IMR-90 (cell line): ENCODE measurements around the gene ELMO1. TPM values are rescaled to one million over a fixed set of nuclear protein-coding genes. Genes with fewer than 3 reads are reported as not detected.

Experiments
- ATAC-seq: fragments of 200-7000 bp; cut with Tn5 transposase; 2 replicates; pipeline ENCODE4 v1.9.1; 2020; ENCODE audit warnings: low read depth, mild to moderate bottlenecking, moderate library complexity
- BruUV-seq: library from RNA; stranded (reverse); fragments of 400-500 nt; replicated peaks from 2 replicates; lab custom pipeline; 2021; lab: Mats Ljungman, UMichigan
- CTCF ChIA-PET: fragments of 300-600 bp; formaldehyde crosslinking; extraction: SDS; loops from one replicate; lab custom pipeline; 2021; ENCODE audit warnings: antibody characterized with exemption; lab: Yijun Ruan, JAX
- POLR2A ChIA-PET: fragments of 300-600 bp; sonication (Branson Sonifier 250); formaldehyde crosslinking; loops from one replicate; lab custom pipeline; 2022; ENCODE audit warnings: antibody characterized with exemption; ENCODE audit not compliant: unreplicated experiment; lab: Charles Lee
- DNase-seq: peaks from one replicate; pipeline ENCODE4 v3.0.0; 2013
- H2AFZ ChIP-seq: replicated peaks from 2 replicates; pipeline ENCODE3; 2013; ENCODE audit warnings: low read length, mild to moderate bottlenecking; ENCODE audit not compliant: poor library complexity
- H2AK5ac ChIP-seq: 2 replicates; pipeline ENCODE4 v1.6.1; 2013; ENCODE audit warnings: low read depth, low read length, inconsistent platforms
- H2AK9ac ChIP-seq: replicated peaks from 2 replicates; pipeline ENCODE3; 2013; ENCODE audit warnings: mild to moderate bottlenecking, low read depth, low read length, moderate library complexity; ENCODE audit not compliant: poor library complexity
- H2BK120ac ChIP-seq: 2 replicates; pipeline ENCODE4 v1.6.1; 2013; ENCODE audit warnings: low read depth, low read length, inconsistent platforms
- H2BK15ac ChIP-seq: 3 replicates; pipeline ENCODE4 v1.6.1; 2013; ENCODE audit warnings: low read depth, low read length, inconsistent platforms
- H2BK20ac ChIP-seq: 2 replicates; pipeline ENCODE4 v1.6.1; 2013; ENCODE audit warnings: low read depth, mild to moderate bottlenecking, inconsistent platforms, low read length, moderate library complexity
- H2BK5ac ChIP-seq: 2 replicates; pipeline ENCODE4 v1.6.1; 2013; ENCODE audit warnings: mild to moderate bottlenecking, low read depth, low read length, inconsistent platforms; ENCODE audit not compliant: poor library complexity, severe bottlenecking
- H3K14ac ChIP-seq: replicated peaks from 2 replicates; pipeline ENCODE4 v1.6.1; 2013; ENCODE audit warnings: low read depth, low read length, inconsistent platforms
- H3K18ac ChIP-seq: 2 replicates; pipeline ENCODE4 v1.6.1; 2013; ENCODE audit warnings: low read depth, low read length, control low read depth
- H3K23ac ChIP-seq: 2 replicates; pipeline ENCODE4 v1.6.1; 2013; ENCODE audit warnings: low read depth, low read length, inconsistent platforms
- H3K27ac ChIP-seq: 2 replicates; pipeline ENCODE4 v1.5.1; 2013; ENCODE audit warnings: mild to moderate bottlenecking, control low read depth, low read length; ENCODE audit not compliant: insufficient read depth
- H3K27me3 ChIP-seq: 2 replicates; pipeline ENCODE4 v1.6.1; 2013; ENCODE audit warnings: low read length; ENCODE audit not compliant: control insufficient read depth, insufficient read depth
- H3K36me3 ChIP-seq: 2 replicates; pipeline ENCODE4 v1.6.1; 2013; ENCODE audit warnings: low read length, mixed read lengths; ENCODE audit not compliant: control insufficient read depth, insufficient read depth
- H3K4ac ChIP-seq: 2 replicates; pipeline ENCODE4 v1.6.1; 2013; ENCODE audit warnings: low read depth, low read length, inconsistent platforms
- H3K4me1 ChIP-seq: 2 replicates; pipeline ENCODE4 v1.6.1; 2013; ENCODE audit warnings: low read length, mixed read lengths; ENCODE audit not compliant: control insufficient read depth, insufficient read depth
- H3K4me2 ChIP-seq: 2 replicates; pipeline ENCODE4 v1.6.1; 2013; ENCODE audit warnings: low read depth, mild to moderate bottlenecking, control low read depth, low read length, moderate library complexity
- H3K4me3 ChIP-seq: 2 replicates; pipeline ENCODE4 v1.5.1; 2013; ENCODE audit warnings: low read depth, mild to moderate bottlenecking, control low read depth, low read length, moderate library complexity; ENCODE audit not compliant: insufficient read depth
- H3K56ac ChIP-seq: 2 replicates; pipeline ENCODE4 v1.6.1; 2013; ENCODE audit warnings: low read length, inconsistent platforms; ENCODE audit not compliant: insufficient read depth; ENCODE audit errors: extremely low read depth
- H3K79me1 ChIP-seq, 2 experiments: 2 replicates each; pipeline ENCODE4 v1.6.1; 2013; ENCODE audit warnings: low read length in 2 of 2, inconsistent platforms in 1 of 2, low read depth in 1 of 2
- H3K9ac ChIP-seq: 2 replicates; pipeline ENCODE4 v1.6.1; 2013; ENCODE audit warnings: low read depth, low read length, control low read depth
- H3K9me1 ChIP-seq: 2 replicates; pipeline ENCODE4 v1.6.1; 2013; ENCODE audit warnings: low read length, inconsistent platforms; ENCODE audit not compliant: insufficient read depth
- H3K9me3 ChIP-seq: 2 replicates; pipeline ENCODE4 v1.6.1; 2013; ENCODE audit warnings: low read length; ENCODE audit not compliant: control insufficient read depth, insufficient read depth
- H4K20me1 ChIP-seq: 2 replicates; pipeline ENCODE4 v1.6.1; 2013; ENCODE audit warnings: low read length, inconsistent platforms; ENCODE audit not compliant: insufficient read depth
- H4K5ac ChIP-seq: 2 replicates; pipeline ENCODE4 v1.6.1; 2013; ENCODE audit warnings: mild to moderate bottlenecking, low read depth, low read length, control low read depth
- H4K8ac ChIP-seq, 2 experiments: 2 replicates each; pipeline ENCODE4 v1.6.1; 2013; ENCODE audit warnings: low read depth in 2 of 2, low read length in 2 of 2, control low read depth in 1 of 2, inconsistent platforms in 1 of 2
- H4K91ac ChIP-seq: 2 replicates; pipeline ENCODE4 v1.6.1; 2013; ENCODE audit warnings: low read depth, low read length, inconsistent platforms; ENCODE audit not compliant: insufficient read depth
- BHLHE40 ChIP-seq: fragments of 150-350 bp; IDR thresholded peaks from 2 replicates; pipeline ENCODE4 v1.6.1; 2016; ENCODE audit warnings: mild to moderate bottlenecking, low read depth, low read length
- CEBPB ChIP-seq: IDR thresholded peaks from 2 replicates; pipeline ENCODE4 v1.6.1; 2012; ENCODE audit warnings: low read depth, low read length, improper control_type of control experiment
- CHD1 ChIP-seq: IDR thresholded peaks from 2 replicates; pipeline ENCODE4 v1.6.1; 2012; ENCODE audit warnings: low read depth, low read length, improper control_type of control experiment
- FOS ChIP-seq: fragments of 150-350 bp; IDR thresholded peaks from 2 replicates; pipeline ENCODE4 v1.6.1; 2016; ENCODE audit warnings: low read depth, low read length
- MAFK ChIP-seq: IDR thresholded peaks from 2 replicates; pipeline ENCODE4 v1.6.1; 2012; ENCODE audit warnings: low read depth, low read length, improper control_type of control experiment
- MAZ ChIP-seq: IDR thresholded peaks from 2 replicates; pipeline ENCODE4 v1.6.1; 2012; ENCODE audit warnings: low read depth, mild to moderate bottlenecking, low read length, improper control_type of control experiment, moderate library complexity, borderline replicate concordance
- POLR2A ChIP-seq: IDR thresholded peaks from 2 replicates; pipeline ENCODE4 v1.6.1; 2012; ENCODE audit warnings: mild to moderate bottlenecking, low read depth, low read length
- RAD21 ChIP-seq: IDR thresholded peaks from 2 replicates; pipeline ENCODE4 v1.6.1; 2012; ENCODE audit warnings: low read length, improper control_type of control experiment
- RCOR1 ChIP-seq: IDR thresholded peaks from 2 replicates; pipeline ENCODE4 v1.6.1; 2012; ENCODE audit warnings: mild to moderate bottlenecking, low read length, improper control_type of control experiment; ENCODE audit not compliant: insufficient replicate concordance
- RFX5 ChIP-seq: IDR thresholded peaks from 2 replicates; pipeline ENCODE4 v1.8.0; 2012; ENCODE audit warnings: low read depth, mild to moderate bottlenecking, low read length, moderate library complexity
- SMC3 ChIP-seq: fragments of 150-350 bp; IDR thresholded peaks from 2 replicates; pipeline ENCODE4 v1.6.1; 2016; ENCODE audit warnings: low read depth, mild to moderate bottlenecking, antibody characterized with exemption, low read length, moderate library complexity
- WGBS, 2 experiments: methylation state at CpG; one replicate each; pipeline versions ENCODE4 v1.1.5 to v1.1.7; 2013; ENCODE audit warnings: missing lambda C conversion rate in 2 of 2; ENCODE audit not compliant: insufficient read length in 1 of 2; ENCODE audit errors: extremely low coverage in 2 of 2; 5-methylcytosine and 5-hydroxymethylcytosine counted together
- dilution Hi-C: fragments of 300-500 bp; cut with HindIII; formaldehyde crosslinking; loops from one replicate; pipeline ENCODE4 v1.14.3; 2018; ENCODE audit warnings: low sequenced_read_pairs; ENCODE audit not compliant: unreplicated experiment
- in situ Hi-C: fragments of 300-500 bp; cut with MboI; formaldehyde crosslinking; loops from 3 replicates; pipeline ENCODE4 v1.14.3; 2019; ENCODE audit warnings: low sequenced_read_pairs, inconsistent platforms, mixed read lengths
- intact Hi-C: fragments of 100-400 bp; cut with micrococcal nuclease; formaldehyde crosslinking; loops from 2 replicates; pipeline ENCODE4 v1.10.0; 2022
- polyA plus RNA-seq, 3 experiments: library from polyadenylated mRNA; depleted of rRNA; stranded (reverse); fragments of >200 nt; gene quantifications; 2 replicates each; pipeline ENCODE4 v1.2.3, GENCODE V29; 2012; ENCODE audit warnings: low replicate concordance in 1 of 3
- total RNA-seq: library from RNA; depleted of rRNA; stranded (reverse); fragments of >200 nt; gene quantifications from 2 replicates; pipeline ENCODE4 v1.2.3, GENCODE V29; 2012
- TF ChIP-seq, protein P1 (sequence below): conservative IDR thresholded peaks from 2 replicates; pipeline ENCODE4 v1.5.1; 2012; ENCODE audit warnings: mild to moderate bottlenecking, low read depth, low read length, improper control_type of control experiment

Gene ELMO1
- total and polyA plus RNA-seq, 2 of the 4 experiments (the other 2 are of a cell fraction): 0.03 TPM; not detected in 1

DNA sequence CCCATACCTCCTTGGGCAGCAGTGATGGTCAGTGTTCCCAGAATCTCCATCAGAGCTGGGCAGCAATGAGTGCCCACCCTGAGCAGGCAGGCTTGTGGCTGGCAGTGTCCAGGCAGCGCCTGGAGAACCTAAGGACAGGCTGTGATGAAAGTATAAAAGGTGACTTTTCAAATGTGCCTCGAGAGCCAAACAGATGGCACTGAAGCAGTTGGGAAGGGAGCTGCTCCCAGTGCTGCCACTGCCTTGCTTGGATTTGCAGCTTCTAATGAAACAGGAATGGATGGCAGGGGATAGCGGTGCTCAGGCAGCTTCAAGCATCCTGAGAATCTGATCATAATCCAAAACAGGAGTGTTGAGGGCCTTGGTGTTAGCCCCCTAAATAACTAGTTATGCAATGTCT lies 544.6 kb downstream of the ELMO1 start:
- POLR2A ChIA-PET: no interaction called here
- intact Hi-C loops: loop anchor here (2.0 kb wide), 1 partner anchor 73 kb away; no protein-coding TSS in a partner anchor

More for the DNA sequence above, 544.6 kb downstream of the ELMO1 start:
- H2AK5ac ChIP-seq: no peak overlapping the region
- no peaks in the 10 kb centered on the region for H4K20me1 ChIP-seq
- no peak overlapping the region for H3K14ac ChIP-seq
- no peaks in the 10 kb centered on the region for H3K4me1 ChIP-seq
- DNase-seq (no peak), ATAC-seq (no peak)
- H3K27ac ChIP-seq: no peak overlapping the region
- H3K4ac ChIP-seq: no peak overlapping the region
- no peak overlapping the region for H3K9ac ChIP-seq
- H3K27me3 ChIP-seq: no peaks in the 10 kb centered on the region
- no peak overlapping the region for H2AK9ac ChIP-seq
- BruUV-seq: no TSS peak
- H3K79me1 ChIP-seq: no peaks in the 10 kb centered on the region
- CTCF ChIA-PET: no interaction called here
- H3K9me1 ChIP-seq: no peaks in the 10 kb centered on the region
- no peaks in the 10 kb centered on the region for H3K9me3 ChIP-seq
- in situ Hi-C loops (no loop called here), dilution Hi-C loops (no loop called here)
- no peak overlapping the region for H2BK5ac ChIP-seq
- H3K4me2 ChIP-seq: no peak overlapping the region
- no peak overlapping the region for H2BK20ac ChIP-seq
- no peak overlapping the region for H2AFZ ChIP-seq
- TF ChIP-seq RAD21 (no peak), POLR2A (no peak), RCOR1 (no peak), FOS (no peak), CHD1 (no peak), MAFK (no peak), SMC3 (no peak), MAZ (no peak), CEBPB (no peak), RFX5 (no peak), BHLHE40 (no peak)
- TF ChIP-seq, protein P1, sequence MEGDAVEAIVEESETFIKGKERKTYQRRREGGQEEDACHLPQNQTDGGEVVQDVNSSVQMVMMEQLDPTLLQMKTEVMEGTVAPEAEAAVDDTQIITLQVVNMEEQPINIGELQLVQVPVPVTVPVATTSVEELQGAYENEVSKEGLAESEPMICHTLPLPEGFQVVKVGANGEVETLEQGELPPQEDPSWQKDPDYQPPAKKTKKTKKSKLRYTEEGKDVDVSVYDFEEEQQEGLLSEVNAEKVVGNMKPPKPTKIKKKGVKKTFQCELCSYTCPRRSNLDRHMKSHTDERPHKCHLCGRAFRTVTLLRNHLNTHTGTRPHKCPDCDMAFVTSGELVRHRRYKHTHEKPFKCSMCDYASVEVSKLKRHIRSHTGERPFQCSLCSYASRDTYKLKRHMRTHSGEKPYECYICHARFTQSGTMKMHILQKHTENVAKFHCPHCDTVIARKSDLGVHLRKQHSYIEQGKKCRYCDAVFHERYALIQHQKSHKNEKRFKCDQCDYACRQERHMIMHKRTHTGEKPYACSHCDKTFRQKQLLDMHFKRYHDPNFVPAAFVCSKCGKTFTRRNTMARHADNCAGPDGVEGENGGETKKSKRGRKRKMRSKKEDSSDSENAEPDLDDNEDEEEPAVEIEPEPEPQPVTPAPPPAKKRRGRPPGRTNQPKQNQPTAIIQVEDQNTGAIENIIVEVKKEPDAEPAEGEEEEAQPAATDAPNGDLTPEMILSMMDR: no peak
- no peak overlapping the region for H4K8ac ChIP-seq
- H2BK120ac ChIP-seq: no peak overlapping the region
- no peak overlapping the region for H3K18ac ChIP-seq
- WGBS, 2 experiments: 17% methylated on average over 2 of the region's 3 CpGs; no CpG with 5 or more reads in 1 of the 2 experiments
- no peak overlapping the region for H4K5ac ChIP-seq
- no peak overlapping the region for H4K91ac ChIP-seq
- no peak overlapping the region for H2BK15ac ChIP-seq
- no peak overlapping the region for H3K56ac ChIP-seq
- H3K4me3 ChIP-seq: no peak overlapping the region
- H3K23ac ChIP-seq: no peak overlapping the region
- H3K36me3 ChIP-seq: no peaks in the 10 kb centered on the region
